K562 (cell line): ENCODE measurements around the gene HMGN2. TPM values are rescaled to one million over a fixed set of nuclear protein-coding genes. Genes with fewer than 3 reads are reported as not detected.
A peak's percentile ranks its signal among the peaks of the same experiment; 100 is the strongest.

Source experiments
- AFF1 ChIP-seq, 2 experiments: fragments of 450-650 bp; IDR thresholded peaks; 2 replicates each; pipeline ENCODE4 v1.6.1; 2018; ENCODE audit warnings: mild to moderate bottlenecking in 2 of 2, low read depth in 1 of 2; ENCODE audit not compliant: partially characterized antibody in 2 of 2
- CHAMP1 ChIP-seq: fragments of 450-650 bp; IDR thresholded peaks from 2 replicates; pipeline ENCODE4 v1.6.1; 2016; ENCODE audit warnings: mild to moderate bottlenecking
- COPS2 ChIP-seq: fragments of 450-650 bp; conservative IDR thresholded peaks from 2 replicates; pipeline ENCODE4 v1.6.1; 2016; ENCODE audit warnings: mild to moderate bottlenecking, moderate library complexity
- CREBBP ChIP-seq: IDR thresholded peaks from one replicate; pipeline ENCODE4 v1.6.1; 2012; ENCODE audit warnings: low read depth, mild to moderate bottlenecking, control low read depth, inconsistent platforms, low read length
- CTBP1 ChIP-seq: fragments of 450-650 bp; IDR thresholded peaks from 2 replicates; pipeline ENCODE4 v1.6.1; 2016; ENCODE audit warnings: borderline replicate concordance
- ETV6 ChIP-seq, 3 experiments: fragments of 150-350 bp in 1 of 3; sonication (generic) in 1 of 3; formaldehyde crosslinking in 1 of 3; IDR thresholded peaks; 2 replicates each; pipeline versions ENCODE4 v1.6.1 to v1.8.0; 2014 to 2022; ENCODE audit warnings: borderline replicate concordance in 2 of 3, low read depth in 2 of 3, antibody characterized with exemption in 1 of 3, low read length in 1 of 3, mild to moderate bottlenecking in 1 of 3, missing genetic modification reagents in 1 of 3
- FOXJ2 ChIP-seq: fragments of 200-800 bp; sonication (Bioruptor generic); IDR thresholded peaks from 2 replicates; pipeline ENCODE4 v1.6.1; 2016; ENCODE audit warnings: missing genetic modification characterization, missing compliant biosample characterization
- GTF2B ChIP-seq: IDR thresholded peaks from 2 replicates; pipeline ENCODE4 v1.6.1; 2011; ENCODE audit not compliant: insufficient read length; ENCODE audit errors: extremely low read depth
- HBP1 ChIP-seq: fragments of 450-650 bp; formaldehyde crosslinking; IDR thresholded peaks from 2 replicates; pipeline ENCODE4 v1.4.0; 2022; ENCODE audit warnings: missing genetic modification characterization
- KAT8 ChIP-seq: fragments of 450-650 bp; IDR thresholded peaks from 2 replicates; pipeline ENCODE4 v1.6.1; 2016; ENCODE audit warnings: low read depth, mild to moderate bottlenecking
- MCM2 ChIP-seq: fragments of 450-650 bp; IDR thresholded peaks from 2 replicates; pipeline ENCODE4 v1.6.1; 2017; ENCODE audit warnings: low read depth, mild to moderate bottlenecking
- MYBL2 ChIP-seq, 2 experiments: fragments of 450-650 bp in 1 of 2; sonication (generic) in 1 of 2; formaldehyde crosslinking in 1 of 2; IDR thresholded peaks; 2 replicates each; pipeline versions ENCODE4 v1.6.1 to v1.8.1; 2017 to 2022; ENCODE audit warnings: borderline replicate concordance in 1 of 2, inconsistent platforms in 1 of 2, low read depth in 1 of 2, mild to moderate bottlenecking in 1 of 2, missing genetic modification reagents in 1 of 2, moderate library complexity in 1 of 2
- TAL1 ChIP-seq: fragments of 450-650 bp; IDR thresholded peaks from 2 replicates; pipeline ENCODE4 v1.6.1; 2016; ENCODE audit warnings: mild to moderate bottlenecking
- ZNF23 ChIP-seq: fragments of 250-450 bp; sonication (Bioruptor Pico); IDR thresholded peaks from 2 replicates; pipeline ENCODE4 v1.4.0; 2020; ENCODE audit warnings: mild to moderate bottlenecking
- ZNF766 ChIP-seq: fragments of 200-800 bp; sonication (Bioruptor generic); conservative IDR thresholded peaks from 2 replicates; pipeline ENCODE4 v1.6.1; 2016; ENCODE audit warnings: missing genetic modification characterization, missing compliant biosample characterization
- polyA plus RNA-seq, 8 experiments: library from polyadenylated mRNA; depleted of rRNA in 4 of 8; stranded (reverse) in 5 of 8; unstranded in 3 of 8; fragments of >200 nt; fragmentation: Nextera tagmentation in 2 of 8; fragmentation: Illumina TruSeq in 1 of 8; extraction: Ambion mirVana in 2 of 8; extraction: Trizol in 1 of 8; gene quantifications; 2 replicates each; pipeline versions ENCODE4 v1.2.1 to v1.2.3, GENCODE V29; 2011 to 2014; ENCODE audit warnings: inconsistent platforms in 1 of 8, missing spikeins in 1 of 8
- total RNA-seq, 7 experiments: library from RNA; depleted of rRNA in 6 of 7; stranded (reverse); fragments of >200 nt in 6 of 7; fragmentation: Illumina TruSeq in 2 of 7; extraction: Trizol in 2 of 7; gene quantifications; 2 replicates each; pipeline versions ENCODE4 v1.2.1 to v1.2.3, GENCODE V29; 2011 to 2021; ENCODE audit warnings: low replicate concordance in 1 of 7

HMGN2 gene
- total and polyA plus RNA-seq, 9 of the 15 experiments (the other 6 are each of a cell fraction or from before 2014, with no cell fraction given): 370 to 1,354 (median 965) TPM

GRCh38 chr1:26472320-26472900, at the start of gene HMGN2 (continued):
- TF ChIP-seq KAT8: no peak
- TF ChIP-seq ETV6 (IDR thresholded peaks at IDR 0.05; ENCODE audit: borderline replicate concordance in 1 of 2, low read depth in 2 of 2, low read length in 1 of 2): no peak
- 0 out of 2 replicates have a peak, but pooled peaks have one; percentile 21 for TF ChIP-seq ETV6 (CRISPR knock-in tag; IDR thresholded peaks at IDR 0.05; ENCODE audit: borderline replicate concordance)
- no peak for TF ChIP-seq TAL1
- no peak for TF ChIP-seq HBP1 (CRISPR knock-in tag)
- no peak for TF ChIP-seq GTF2B
- TF ChIP-seq ZNF23 (CRISPR knock-in tag): no peak
- peak; percentile 93 for TF ChIP-seq ZNF766 (CRISPR knock-in tag)
- TF ChIP-seq CHAMP1: no peak
- no peak for TF ChIP-seq CTBP1
- peak; percentile 31; the same call in 1 of the 2 replicates for TF ChIP-seq FOXJ2 (tag)
- no peak for TF ChIP-seq CREBBP
- no peak for TF ChIP-seq AFF1 (IDR thresholded peaks at IDR 0.05; ENCODE audit: low read depth in 1 of 2, partially characterized antibody in 2 of 2)
- TF ChIP-seq MCM2: no peak
- no peak for TF ChIP-seq COPS2
- TF ChIP-seq MYBL2 (IDR thresholded peaks at IDR 0.05; ENCODE audit: low read depth): peak; percentile 2; the same call in 1 of the 2 replicates
- TF ChIP-seq MYBL2 (CRISPR knock-in tag; IDR thresholded peaks at IDR 0.05; ENCODE audit: borderline replicate concordance): no peak
